Endothelial cell (in vitro differentiated cells): Measurements from ENCODE around the gene FFAR4. TPM values are rescaled to one million over a fixed set of nuclear protein-coding genes. Genes with fewer than 3 reads are reported as not detected.

Experiments used
- DNase-seq: peaks from one replicate; pipeline ENCODE4 v3.0.0; 2021; ENCODE audit warnings: low spot score
- H3K27ac Mint-ChIP-seq: one replicate; pipeline ENCODE4 v1.8.0; 2021; ENCODE audit warnings: mixed read lengths, inconsistent platforms; ENCODE audit not compliant: unreplicated experiment
- H3K27me3 Mint-ChIP-seq: one replicate; pipeline ENCODE4 v1.8.0; 2021; ENCODE audit warnings: mild to moderate bottlenecking, moderate library complexity, mixed read lengths, inconsistent platforms; ENCODE audit not compliant: unreplicated experiment
- H3K36me3 Mint-ChIP-seq: one replicate; pipeline ENCODE4 v1.8.0; 2021; ENCODE audit warnings: mild to moderate bottlenecking, low read depth, mixed read lengths, inconsistent platforms; ENCODE audit not compliant: unreplicated experiment
- H3K4me1 Mint-ChIP-seq: one replicate; pipeline ENCODE4 v1.8.0; 2021; ENCODE audit warnings: mild to moderate bottlenecking, mixed read lengths, inconsistent platforms; ENCODE audit not compliant: unreplicated experiment
- H3K4me3 Mint-ChIP-seq: one replicate; pipeline ENCODE4 v1.8.0; 2021; ENCODE audit warnings: mild to moderate bottlenecking, mixed read lengths, inconsistent platforms; ENCODE audit not compliant: unreplicated experiment
- H3K9me3 Mint-ChIP-seq: one replicate; pipeline ENCODE4 v1.8.0; 2021; ENCODE audit warnings: mixed read lengths, inconsistent platforms; ENCODE audit not compliant: unreplicated experiment
- CTCF ChIP-seq: fragments of 200-600 bp; sonication (generic); IDR thresholded peaks from one replicate; pipeline ENCODE4 v1.5.0; 2021; ENCODE audit warnings: antibody characterized with exemption; ENCODE audit not compliant: unreplicated experiment
- total RNA-seq: library from RNA; stranded (reverse); fragmentation: NEBNext Ultra II Directional; extraction: Animal tissue kit (Norgen Biotek cat#: 25700); gene quantifications from one replicate; pipeline ENCODE4 v1.2.1, GENCODE V29; 2021; ENCODE audit not compliant: unreplicated experiment

FFAR4 gene
- total RNA-seq, 1 donor from 2014 or later: not detected

- no peak for TF ChIP-seq CTCF
- DNase-seq: no peak
- H3K9me3 Mint-ChIP-seq: no peaks in the 10 kb centered on the region
- H3K4me3 Mint-ChIP-seq: no peak overlapping the region
- no peaks in the 10 kb centered on the region for H3K4me1 Mint-ChIP-seq
- no peak overlapping the region for H3K27ac Mint-ChIP-seq
- H3K27me3 Mint-ChIP-seq: peaks cover 3% of the 10 kb centered on the region
- no peaks in the 10 kb centered on the region for H3K36me3 Mint-ChIP-seq
Measured at GRCh38 chr10:93579089-93579488, 12.6 kb downstream of the FFAR4 start.

- Mint-ChIP-seq H3K27ac (peak overlapping the region; percentile 2), H3K27me3 (peaks cover 4% of the 10 kb centered on the region), H3K36me3 (no peaks in the 10 kb centered on the region), H3K9me3 (no peaks in the 10 kb centered on the region), H3K4me1 (no peaks in the 10 kb centered on the region), H3K4me3 (no peak overlapping the region)
- no peak for TF ChIP-seq CTCF
- DNase-seq: no peak
Measured at GRCh38 chr10:93579985-93580711, 13.7 kb downstream of the FFAR4 start.

GRCh38 chr10:93580828-93581227 is 14.4 kb downstream of the FFAR4 start:
- no peak for TF ChIP-seq CTCF
- H3K36me3 Mint-ChIP-seq: no peaks in the 10 kb centered on the region
- H3K27ac Mint-ChIP-seq: peak overlapping the region; percentile 2
- peak; percentile 21 for DNase-seq
- H3K9me3 Mint-ChIP-seq: no peaks in the 10 kb centered on the region
- peaks cover 5% of the 10 kb centered on the region for H3K27me3 Mint-ChIP-seq
- no peaks in the 10 kb centered on the region for H3K4me1 Mint-ChIP-seq
- no peak overlapping the region for H3K4me3 Mint-ChIP-seq

- H3K36me3 Mint-ChIP-seq: no peaks in the 10 kb centered on the region
- H3K27ac Mint-ChIP-seq: no peak overlapping the region
- H3K4me1 Mint-ChIP-seq: no peaks in the 10 kb centered on the region
- peaks cover 8% of the 10 kb centered on the region for H3K27me3 Mint-ChIP-seq
- H3K4me3 Mint-ChIP-seq: no peak overlapping the region
- H3K9me3 Mint-ChIP-seq: no peaks in the 10 kb centered on the region
- no peak for DNase-seq
- TF ChIP-seq CTCF: no peak
Measured at GRCh38 chr10:93584445-93584844, 18.0 kb downstream of the FFAR4 start.
